OCI-LY7 (cell line): Measurements from ENCODE around the gene NACA. TPM values are rescaled to one million over a fixed set of nuclear protein-coding genes. Genes with fewer than 3 reads are reported as not detected.

Experiments used
- BruUV-seq: library from RNA; stranded (reverse); fragments of 400-500 nt; replicated peaks from 2 replicates; lab custom pipeline; 2021; lab: Mats Ljungman, UMichigan
- CTCF ChIA-PET: fragments of 300-600 bp; sonication (Branson Sonifier 250); formaldehyde crosslinking; loops from one replicate; lab custom pipeline; 2022; ENCODE audit warnings: antibody characterized with exemption; ENCODE audit not compliant: unreplicated experiment; lab: Charles Lee
- POLR2A ChIA-PET: fragments of 300-600 bp; sonication (Branson Sonifier 250); formaldehyde crosslinking; loops from one replicate; lab custom pipeline; 2022; ENCODE audit warnings: antibody characterized with exemption; lab: Charles Lee
- DNase-seq: peaks from one replicate; pipeline ENCODE4 v3.0.0-alpha.2; 2015; ENCODE audit warnings: low spot score
- H2AFZ ChIP-seq: fragments of 200-600 bp; sonication (generic), shearing (Covaris generic); 2 replicates; pipeline ENCODE4 v1.6.1; 2014; ENCODE audit warnings: mild to moderate bottlenecking, antibody characterized with exemption, low read length, moderate library complexity
- H3K27ac ChIP-seq: fragments of 200-600 bp; sonication (generic); 2 replicates; pipeline ENCODE4 v1.5.1; 2014; ENCODE audit warnings: mixed run types, low read depth, mild to moderate bottlenecking, moderate library complexity, low read length, inconsistent platforms; ENCODE audit not compliant: poor library complexity, severe bottlenecking
- H3K36me3 ChIP-seq: fragments of 200-600 bp; sonication (generic); 2 replicates; pipeline ENCODE4 v1.6.1; 2014; ENCODE audit warnings: mild to moderate bottlenecking, antibody characterized with exemption, low read length, moderate library complexity, mixed read lengths; ENCODE audit not compliant: insufficient read depth
- H3K4me1 ChIP-seq: fragments of 200-600 bp; sonication (generic); 2 replicates; pipeline ENCODE4 v1.5.1; 2014; ENCODE audit warnings: mild to moderate bottlenecking, low read length; ENCODE audit not compliant: insufficient read depth, poor library complexity, severe bottlenecking
- H3K4me2 ChIP-seq: fragments of 200-600 bp; sonication (generic); 2 replicates; pipeline ENCODE4 v1.6.1; 2014; ENCODE audit warnings: mild to moderate bottlenecking, low read length
- H3K4me3 ChIP-seq: fragments of 200-600 bp; sonication (generic); 2 replicates; pipeline ENCODE4 v1.5.1; 2014; ENCODE audit warnings: mild to moderate bottlenecking, low read depth, low read length; ENCODE audit not compliant: poor library complexity, severe bottlenecking
- H3K79me2 ChIP-seq: fragments of 200-600 bp; sonication (generic); 2 replicates; pipeline ENCODE4 v1.6.1; 2016; ENCODE audit warnings: low read depth, mild to moderate bottlenecking, low read length, moderate library complexity, mixed read lengths; ENCODE audit not compliant: insufficient read depth
- H3K9me2 ChIP-seq: fragments of 200-600 bp; sonication (generic); 2 replicates; pipeline ENCODE4 v1.6.1; 2016; ENCODE audit warnings: mild to moderate bottlenecking, low read length, mixed read lengths; ENCODE audit not compliant: insufficient read depth
- H3K9me3 ChIP-seq: fragments of 200-600 bp; sonication (generic); 2 replicates; pipeline ENCODE4 v1.6.1; 2014; ENCODE audit warnings: mild to moderate bottlenecking, mixed run types, low read length, mixed read lengths
- H4K20me1 ChIP-seq: fragments of 200-600 bp; sonication (generic); 2 replicates; pipeline ENCODE4 v1.6.1; 2014; ENCODE audit warnings: mild to moderate bottlenecking, antibody characterized with exemption, low read length, moderate library complexity, mixed read lengths; ENCODE audit not compliant: insufficient read depth
- CTCF ChIP-seq: fragments of 200-600 bp; sonication (generic); conservative IDR thresholded peaks from 2 replicates; pipeline ENCODE4 v1.5.1; 2014; ENCODE audit warnings: mild to moderate bottlenecking, antibody characterized with exemption, low read length, moderate library complexity, mixed read lengths
- EZH2phosphoT487 ChIP-seq: fragments of 200-600 bp; sonication (generic); IDR thresholded peaks from 2 replicates; pipeline ENCODE4 v1.6.1; 2018; ENCODE audit warnings: low read depth, borderline replicate concordance, mild to moderate bottlenecking, mixed run types, antibody characterized with exemption, low read length, moderate library complexity, mixed read lengths
- intact Hi-C: fragments of 100-400 bp; cut with micrococcal nuclease; formaldehyde crosslinking; loops from one replicate; pipeline ENCODE4 v1.10.0; 2022; ENCODE audit not compliant: unreplicated experiment
- total RNA-seq, 2 experiments: library from RNA; depleted of rRNA in 1 of 2; stranded (reverse); fragments of >200 nt in 1 of 2; shearing (Covaris generic) in 1 of 2; gene quantifications; 2 replicates each; pipeline ENCODE4 v1.2.3, GENCODE V29; 2014 to 2022

NACA gene
- total RNA-seq, 2 experiments from 2014 or later: 892 to 1,723 TPM

- ChIA-PET POLR2A (interaction anchor here (0.6 to 1.3 kb wide), 3 partner anchors 9 to 956 kb away, joined by 3 to 8 read pairs (median 4); partner anchors contain the start of gene B4GALNT1), CTCF (no interaction called here)
- Histone ChIP-seq H3K27ac (no peak overlapping the region), H3K4me1 (no peaks in the 10 kb centered on the region), H3K9me3 (no peaks in the 10 kb centered on the region), H3K4me2 (no peak overlapping the region), H3K36me3 (peaks cover 91% of the 10 kb centered on the region), H3K4me3 (no peak overlapping the region), H3K79me2 (peaks cover 97% of the 10 kb centered on the region), H4K20me1 (peaks cover 31% of the 10 kb centered on the region), H3K9me2 (no peaks in the 10 kb centered on the region), H2AFZ (no peak overlapping the region)
- no peak for TF ChIP-seq CTCF
- no peak for TF ChIP-seq EZH2phosphoT487
- BruUV-seq: no TSS peak
- intact Hi-C loops: no loop called here
- no peak for DNase-seq
These were observed 48.1 kb downstream of the NACA start for GRCh38 chr12:56676851-56677580.

GRCh38 chr12:56671608-56672007 lies 53.5 kb downstream of the NACA start:
- ChIA-PET POLR2A (interaction anchor here (1.2 kb wide), 1 partner anchor 69 kb away, joined by 3 read pairs; no protein-coding TSS in a partner anchor), CTCF (no interaction called here)
- Histone ChIP-seq H3K36me3 (peaks cover 92% of the 10 kb centered on the region), H2AFZ (no peak overlapping the region), H3K4me1 (no peaks in the 10 kb centered on the region), H3K4me3 (no peak overlapping the region), H3K9me2 (no peaks in the 10 kb centered on the region), H4K20me1 (peaks cover 23% of the 10 kb centered on the region), H3K9me3 (no peaks in the 10 kb centered on the region), H3K4me2 (no peak overlapping the region), H3K79me2 (peaks cover 81% of the 10 kb centered on the region), H3K27ac (no peak overlapping the region)
- no TSS peak for BruUV-seq
- intact Hi-C loops: no loop called here
- TF ChIP-seq CTCF (no peak), EZH2phosphoT487 (no peak)
- no peak for DNase-seq

- peaks cover 92% of the 10 kb centered on the region for H3K36me3 ChIP-seq
- H3K4me2 ChIP-seq: no peak overlapping the region
- H3K4me3 ChIP-seq: no peak overlapping the region
- no peaks in the 10 kb centered on the region for H3K9me3 ChIP-seq
- intact Hi-C loops: no loop called here
- H3K27ac ChIP-seq: no peak overlapping the region
- peaks cover 76% of the 10 kb centered on the region for H3K79me2 ChIP-seq
- no peaks in the 10 kb centered on the region for H3K9me2 ChIP-seq
- no peak for DNase-seq
- CTCF ChIA-PET: no interaction called here
- peaks cover 23% of the 10 kb centered on the region for H4K20me1 ChIP-seq
- POLR2A ChIA-PET: interaction anchor here (1.1 to 1.3 kb wide), 4 partner anchors 10 to 70 kb away, joined by 3 to 4 read pairs (median 4); no protein-coding TSS in a partner anchor
- no peak for TF ChIP-seq EZH2phosphoT487
- TF ChIP-seq CTCF: no peak
- no peak overlapping the region for H2AFZ ChIP-seq
- BruUV-seq: no TSS peak
- no peaks in the 10 kb centered on the region for H3K4me1 ChIP-seq
These were observed 54.3 kb downstream of the NACA start for GRCh38 chr12:56670836-56671235.
